ENCODE measurements around the gene PNLDC1.

DNA sequence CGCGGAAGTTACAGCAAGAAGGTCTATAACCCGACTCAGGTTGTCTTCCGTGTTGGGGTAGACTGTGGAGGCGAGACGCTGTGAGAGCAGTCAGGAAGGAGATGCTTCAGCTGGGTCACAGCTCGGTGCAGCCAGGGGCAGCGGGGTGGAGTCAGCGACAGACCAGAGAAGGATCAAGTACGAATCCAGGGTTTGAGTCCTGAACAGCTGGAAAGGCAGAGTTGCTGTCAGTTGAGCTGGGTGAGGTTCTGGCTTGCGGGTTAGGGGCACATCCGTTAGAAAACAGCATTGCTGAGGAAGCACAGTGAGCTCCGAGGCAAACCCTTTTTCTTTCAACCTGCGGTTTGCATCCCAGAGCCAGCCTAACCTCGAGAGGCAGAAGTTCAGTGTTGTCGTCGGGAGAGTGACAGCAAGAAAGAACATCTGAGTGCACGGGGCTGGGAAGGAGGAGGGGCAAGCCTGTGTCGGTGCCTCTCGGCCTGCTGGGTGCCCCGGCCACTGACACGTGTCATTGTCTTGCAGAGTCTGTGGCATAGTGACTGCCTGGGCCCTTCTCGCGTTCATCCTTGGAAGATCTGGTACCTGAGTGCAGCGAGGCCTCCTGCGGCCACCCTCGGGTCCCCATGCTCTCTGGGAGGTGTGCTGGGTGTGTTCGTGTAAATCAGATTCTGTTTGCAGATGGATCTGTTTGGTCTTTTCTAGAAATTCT, 20.0 kb downstream of the PNLDC1 start:
- no peak for TF ChIP-seq POLR2AphosphoS5 (IDR thresholded peaks at IDR 0.05)
- TF ChIP-seq, protein P1, sequence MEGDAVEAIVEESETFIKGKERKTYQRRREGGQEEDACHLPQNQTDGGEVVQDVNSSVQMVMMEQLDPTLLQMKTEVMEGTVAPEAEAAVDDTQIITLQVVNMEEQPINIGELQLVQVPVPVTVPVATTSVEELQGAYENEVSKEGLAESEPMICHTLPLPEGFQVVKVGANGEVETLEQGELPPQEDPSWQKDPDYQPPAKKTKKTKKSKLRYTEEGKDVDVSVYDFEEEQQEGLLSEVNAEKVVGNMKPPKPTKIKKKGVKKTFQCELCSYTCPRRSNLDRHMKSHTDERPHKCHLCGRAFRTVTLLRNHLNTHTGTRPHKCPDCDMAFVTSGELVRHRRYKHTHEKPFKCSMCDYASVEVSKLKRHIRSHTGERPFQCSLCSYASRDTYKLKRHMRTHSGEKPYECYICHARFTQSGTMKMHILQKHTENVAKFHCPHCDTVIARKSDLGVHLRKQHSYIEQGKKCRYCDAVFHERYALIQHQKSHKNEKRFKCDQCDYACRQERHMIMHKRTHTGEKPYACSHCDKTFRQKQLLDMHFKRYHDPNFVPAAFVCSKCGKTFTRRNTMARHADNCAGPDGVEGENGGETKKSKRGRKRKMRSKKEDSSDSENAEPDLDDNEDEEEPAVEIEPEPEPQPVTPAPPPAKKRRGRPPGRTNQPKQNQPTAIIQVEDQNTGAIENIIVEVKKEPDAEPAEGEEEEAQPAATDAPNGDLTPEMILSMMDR (IDR thresholded peaks at IDR 0.05; ENCODE audit: poor library complexity, severe bottlenecking) = no peak
- TF ChIP-seq EZH2 (IDR thresholded peaks at IDR 0.05; ENCODE audit: borderline replicate concordance, insufficient read depth, low read length, poor library complexity, severe bottlenecking) = no peak
- TF ChIP-seq MXI1 (conservative IDR thresholded peaks at IDR 0.05; ENCODE audit: poor library complexity, severe bottlenecking) = no peak

Measured in neural cell (in vitro differentiated cells).